ENCODE measurements around the gene IPO11. TPM values are rescaled to one million over a fixed set of nuclear protein-coding genes. Genes with fewer than 3 reads are reported as not detected.

Gene IPO11
- total RNA-seq, 4 donors from 2014 or later = 12.0 to 23.7 (median 20.8) TPM

- no peaks in the 10 kb centered on the region for H3K27me3 ChIP-seq
- no peaks in the 10 kb centered on the region for H3K4me1 ChIP-seq
- H3K4me3 ChIP-seq = no peak overlapping the region
- no peaks in the 10 kb centered on the region for H3K9me3 ChIP-seq
- no peak overlapping the region for H3K27ac ChIP-seq
- peaks cover 12% of the 10 kb centered on the region for H3K36me3 ChIP-seq
- WGBS = 100% methylated on average over 2 of the region's 2 CpGs
- no peak for TF ChIP-seq POLR2A (IDR thresholded peaks at IDR 0.05)
- TF ChIP-seq POLR2AphosphoS5 (IDR thresholded peaks at IDR 0.05) = no peak
- TF ChIP-seq EP300 (IDR thresholded peaks at IDR 0.05) = no peak
- TF ChIP-seq CTCF (IDR thresholded peaks at IDR 0.05) = no peak
- no peak for DNase-seq (ENCODE audit: low spot score in 2 of 2)
Measured at GRCh38 chr5:62589504-62589903, 176.9 kb downstream of the IPO11 start.

GRCh38 chr5:62590387-62590786 is 177.8 kb downstream of the IPO11 start:
- H3K9me3 ChIP-seq = no peaks in the 10 kb centered on the region
- WGBS = 94% methylated on average over 2 of the region's 2 CpGs
- no peak for TF ChIP-seq POLR2A (IDR thresholded peaks at IDR 0.05)
- no peak for TF ChIP-seq EP300 (IDR thresholded peaks at IDR 0.05)
- H3K36me3 ChIP-seq = peaks cover 12% of the 10 kb centered on the region
- no peak overlapping the region for H3K27ac ChIP-seq
- H3K4me1 ChIP-seq = no peaks in the 10 kb centered on the region
- H3K4me3 ChIP-seq = no peak overlapping the region
- no peaks in the 10 kb centered on the region for H3K27me3 ChIP-seq
- no peak for DNase-seq (ENCODE audit: low spot score in 2 of 2)

GRCh38 chr5:62592558-62592957 is 180.0 kb downstream of the IPO11 start:
- no peak overlapping the region for H3K4me3 ChIP-seq
- H3K27ac ChIP-seq = no peak overlapping the region
- TF ChIP-seq POLR2AphosphoS5 (IDR thresholded peaks at IDR 0.05) (no peak), POLR2A (IDR thresholded peaks at IDR 0.05) (no peak), CTCF (IDR thresholded peaks at IDR 0.05) (no peak), EP300 (IDR thresholded peaks at IDR 0.05) (no peak)
- 89% methylated on average over 8 of the region's 8 CpGs for WGBS
- no peaks in the 10 kb centered on the region for H3K27me3 ChIP-seq
- H3K4me1 ChIP-seq = no peaks in the 10 kb centered on the region
- H3K9me3 ChIP-seq = no peaks in the 10 kb centered on the region
- no peak for DNase-seq (ENCODE audit: low spot score in 2 of 2)
- H3K36me3 ChIP-seq = peaks cover 12% of the 10 kb centered on the region

GRCh38 chr5:62593331-62593730 is 180.8 kb downstream of the IPO11 start:
- no peak overlapping the region for H3K4me3 ChIP-seq
- WGBS = 90% methylated on average over 1 of the region's 1 CpG
- H3K36me3 ChIP-seq = peaks cover 12% of the 10 kb centered on the region
- no peak for DNase-seq (ENCODE audit: low spot score in 2 of 2)
- H3K4me1 ChIP-seq = no peaks in the 10 kb centered on the region
- TF ChIP-seq POLR2AphosphoS5 (IDR thresholded peaks at IDR 0.05) = no peak
- no peak for TF ChIP-seq EP300 (IDR thresholded peaks at IDR 0.05)
- no peak for TF ChIP-seq POLR2A (IDR thresholded peaks at IDR 0.05)
- TF ChIP-seq CTCF (IDR thresholded peaks at IDR 0.05) = no peak
- H3K27ac ChIP-seq = no peak overlapping the region
- no peaks in the 10 kb centered on the region for H3K9me3 ChIP-seq
- H3K27me3 ChIP-seq = no peaks in the 10 kb centered on the region

GRCh38 chr5:62594364-62594984 is 181.9 kb downstream of the IPO11 start:
- no peak overlapping the region for H3K27ac ChIP-seq
- DNase-seq (ENCODE audit: low spot score in 2 of 2) = no peak
- 97% methylated on average over 3 of the region's 3 CpGs for WGBS
- TF ChIP-seq EP300 (IDR thresholded peaks at IDR 0.05) (no peak), POLR2AphosphoS5 (IDR thresholded peaks at IDR 0.05) (no peak), CTCF (IDR thresholded peaks at IDR 0.05) (no peak), POLR2A (IDR thresholded peaks at IDR 0.05) (no peak)
- no peaks in the 10 kb centered on the region for H3K27me3 ChIP-seq
- no peaks in the 10 kb centered on the region for H3K9me3 ChIP-seq
- H3K4me3 ChIP-seq = no peak overlapping the region
- H3K4me1 ChIP-seq = no peaks in the 10 kb centered on the region
- H3K36me3 ChIP-seq = peaks cover 12% of the 10 kb centered on the region

- no peaks in the 10 kb centered on the region for H3K4me1 ChIP-seq
- DNase-seq (ENCODE audit: low spot score in 2 of 2) = no peak
- 86% methylated on average over 1 of the region's 1 CpG for WGBS
Measured at GRCh38 chr5:62596096-62596495, 183.5 kb downstream of the IPO11 start.

More at GRCh38 chr5:62596096-62596495, 183.5 kb downstream of the IPO11 start:
- Histone ChIP-seq H3K4me3 (no peak overlapping the region), H3K36me3 (peaks cover 12% of the 10 kb centered on the region), H3K9me3 (no peaks in the 10 kb centered on the region), H3K27ac (no peak overlapping the region), H3K27me3 (no peaks in the 10 kb centered on the region)
- TF ChIP-seq CTCF (IDR thresholded peaks at IDR 0.05) = no peak
- TF ChIP-seq POLR2AphosphoS5 (IDR thresholded peaks at IDR 0.05) = no peak
- no peak for TF ChIP-seq EP300 (IDR thresholded peaks at IDR 0.05)
- TF ChIP-seq POLR2A (IDR thresholded peaks at IDR 0.05) = no peak

Data from suprapubic skin (tissue), 4 donors.